ENCODE results near the gene CCR2.

The CCR2 gene

DNA sequence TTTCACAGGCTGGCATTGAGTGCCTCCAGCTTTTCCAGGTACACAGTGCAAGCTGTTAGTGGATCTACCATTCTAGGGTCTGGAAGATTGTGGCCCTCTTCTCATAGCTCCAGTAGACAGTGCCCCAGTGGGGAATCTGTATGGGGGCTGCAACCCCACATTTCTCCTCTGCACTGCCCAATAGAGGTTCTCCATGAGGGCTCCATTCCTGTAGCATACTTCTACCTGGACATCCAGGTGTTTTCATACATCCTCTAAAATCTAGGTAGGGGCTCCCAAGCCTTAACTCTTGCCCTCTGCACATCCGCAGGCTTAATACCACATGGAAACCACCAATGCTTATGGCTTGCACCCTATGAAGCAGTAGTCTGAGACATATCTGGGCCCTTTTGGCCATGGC is 15.1 kb upstream of the CCR2 start:
- peaks cover 7% of the 10 kb centered on the region for H3K4me1 Mint-ChIP-seq (ENCODE audit: low read depth)
- peaks cover 8% of the 10 kb centered on the region for H3K36me3 Mint-ChIP-seq (ENCODE audit: low read depth)
- H3K9me3 Mint-ChIP-seq, result peaks cover 34% of the 10 kb centered on the region
- peaks cover 38% of the 10 kb centered on the region for H3K27me3 Mint-ChIP-seq (ENCODE audit: low read depth)
- H3K4me3 Mint-ChIP-seq, result no peak overlapping the region
- DNase-seq (ENCODE audit: low spot score), result no peak
- H3K27ac Mint-ChIP-seq, result no peak overlapping the region

DNA sequence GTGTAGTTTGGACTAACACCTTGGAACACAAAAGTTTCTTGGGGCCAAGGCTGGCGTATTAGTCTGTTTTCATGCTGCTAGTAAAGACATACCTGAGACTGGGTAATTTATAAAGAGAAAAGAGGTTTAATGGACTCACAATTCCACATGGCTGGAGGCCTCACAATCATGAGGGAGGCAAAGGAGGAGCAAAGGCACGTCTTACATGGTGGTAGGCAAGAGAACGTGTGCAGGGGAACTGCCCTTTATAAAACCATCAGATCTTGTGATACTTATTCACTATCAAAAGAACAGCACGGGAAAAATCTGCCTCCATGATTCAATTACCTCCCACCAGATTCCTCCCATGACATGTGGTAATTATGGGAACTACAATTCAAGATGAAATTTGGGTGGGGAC is 9.4 kb upstream of the CCR2 start:
- Mint-ChIP-seq H3K27me3 (ENCODE audit: low read depth) (peaks cover 42% of the 10 kb centered on the region), H3K9me3 (peaks cover 35% of the 10 kb centered on the region), H3K4me1 (ENCODE audit: low read depth) (peaks cover 15% of the 10 kb centered on the region), H3K27ac (no peak overlapping the region), H3K36me3 (ENCODE audit: low read depth) (peaks cover 19% of the 10 kb centered on the region), H3K4me3 (no peak overlapping the region)
- DNase-seq (ENCODE audit: low spot score), result no peak

GRCh38 chr3:46348823-46349482 is 5.0 kb upstream of the CCR2 start:
- DNase-seq (ENCODE audit: low spot score), result no peak
- H3K4me1 Mint-ChIP-seq (ENCODE audit: low read depth), result peaks cover 56% of the 10 kb centered on the region

GRCh38 chr3:46349484-46350261 is 4.2 kb upstream of the CCR2 start:
- H3K4me3 Mint-ChIP-seq, result peak overlapping the region; percentile 62
- H3K9me3 Mint-ChIP-seq, result peaks cover 25% of the 10 kb centered on the region
- H3K4me1 Mint-ChIP-seq (ENCODE audit: low read depth), result peaks cover 61% of the 10 kb centered on the region
- H3K36me3 Mint-ChIP-seq (ENCODE audit: low read depth), result peaks cover 23% of the 10 kb centered on the region
- H3K27ac Mint-ChIP-seq, result peak overlapping the region; percentile 80
- peaks cover 48% of the 10 kb centered on the region for H3K27me3 Mint-ChIP-seq (ENCODE audit: low read depth)
- DNase-seq (ENCODE audit: low spot score), result no peak

More at GRCh38 chr3:46348823-46349482, 5.0 kb upstream of the CCR2 start:
- Mint-ChIP-seq H3K4me3 (peak overlapping the region; percentile 62), H3K36me3 (ENCODE audit: low read depth) (peaks cover 23% of the 10 kb centered on the region), H3K27me3 (ENCODE audit: low read depth) (peaks cover 48% of the 10 kb centered on the region), H3K9me3 (peaks cover 25% of the 10 kb centered on the region), H3K27ac (peak overlapping the region; percentile 80)

DNA sequence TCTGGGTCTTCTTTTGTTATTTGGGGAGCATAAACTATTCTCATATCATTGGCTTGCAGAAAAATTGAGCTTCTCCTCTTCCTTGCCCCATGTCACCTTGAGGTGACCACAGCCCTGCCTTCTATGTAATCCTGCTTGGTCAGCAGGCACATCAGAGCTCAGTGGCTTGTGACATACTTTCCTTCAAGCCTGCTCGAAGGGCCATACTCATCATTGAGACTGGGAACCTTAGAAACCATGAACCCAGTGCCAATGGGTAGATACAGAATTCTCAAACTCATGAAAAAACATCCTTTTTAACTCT is 3.7 kb upstream of the CCR2 start:
- peaks cover 66% of the 10 kb centered on the region for H3K4me1 Mint-ChIP-seq (ENCODE audit: low read depth)
- peaks cover 50% of the 10 kb centered on the region for H3K27me3 Mint-ChIP-seq (ENCODE audit: low read depth)
- H3K36me3 Mint-ChIP-seq (ENCODE audit: low read depth), result peaks cover 26% of the 10 kb centered on the region

GRCh38 chr3:46351646-46352045 is 2.3 kb upstream of the CCR2 start:
- Mint-ChIP-seq H3K36me3 (ENCODE audit: low read depth) (peaks cover 28% of the 10 kb centered on the region), H3K9me3 (peaks cover 18% of the 10 kb centered on the region), H3K27ac (no peak overlapping the region), H3K4me3 (no peak overlapping the region), H3K4me1 (ENCODE audit: low read depth) (peaks cover 72% of the 10 kb centered on the region), H3K27me3 (ENCODE audit: low read depth) (peaks cover 52% of the 10 kb centered on the region)
- DNase-seq (ENCODE audit: low spot score), result no peak

More for the DNA sequence above, 3.7 kb upstream of the CCR2 start:
- DNase-seq (ENCODE audit: low spot score), result no peak
- H3K9me3 Mint-ChIP-seq, result peaks cover 25% of the 10 kb centered on the region
- peak overlapping the region; percentile 62 for H3K4me3 Mint-ChIP-seq
- H3K27ac Mint-ChIP-seq, result peak overlapping the region; percentile 80

DNA sequence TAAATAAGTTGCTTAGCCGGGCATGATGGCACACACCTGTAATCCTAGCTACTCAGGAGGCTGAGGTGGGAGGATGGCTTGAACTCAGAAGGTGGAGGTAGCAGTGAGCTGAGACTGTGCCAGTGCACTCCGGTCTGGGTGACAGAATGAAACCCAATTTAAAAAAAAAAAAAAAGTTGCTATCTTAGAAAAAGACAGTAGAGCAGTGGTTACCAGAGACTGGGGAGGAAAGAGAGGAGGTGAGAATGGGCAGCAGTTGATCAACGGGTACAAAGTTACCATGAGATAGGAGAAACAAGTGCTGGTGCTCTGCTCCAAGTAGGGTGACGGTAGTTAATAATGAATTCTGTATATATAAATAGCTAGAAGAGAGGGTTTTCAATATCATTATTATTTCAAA is 821 bp upstream of the CCR2 start:
- Mint-ChIP-seq H3K4me3 (peak overlapping the region; percentile 21), H3K27ac (peak overlapping the region; percentile 12), H3K4me1 (ENCODE audit: low read depth) (peaks cover 69% of the 10 kb centered on the region), H3K9me3 (peaks cover 9% of the 10 kb centered on the region), H3K36me3 (ENCODE audit: low read depth) (peaks cover 25% of the 10 kb centered on the region), H3K27me3 (ENCODE audit: low read depth) (peaks cover 66% of the 10 kb centered on the region)
- no peak for DNase-seq (ENCODE audit: low spot score)

GRCh38 chr3:46354478-46354877 is 567 bp downstream of the CCR2 start:
- DNase-seq (ENCODE audit: low spot score), result no peak
- Mint-ChIP-seq H3K36me3 (ENCODE audit: low read depth) (peaks cover 28% of the 10 kb centered on the region), H3K9me3 (no peaks in the 10 kb centered on the region), H3K27me3 (ENCODE audit: low read depth) (peaks cover 73% of the 10 kb centered on the region), H3K4me3 (peak overlapping the region; percentile 75), H3K27ac (peak overlapping the region; percentile 71), H3K4me1 (ENCODE audit: low read depth) (peaks cover 64% of the 10 kb centered on the region)

DNA sequence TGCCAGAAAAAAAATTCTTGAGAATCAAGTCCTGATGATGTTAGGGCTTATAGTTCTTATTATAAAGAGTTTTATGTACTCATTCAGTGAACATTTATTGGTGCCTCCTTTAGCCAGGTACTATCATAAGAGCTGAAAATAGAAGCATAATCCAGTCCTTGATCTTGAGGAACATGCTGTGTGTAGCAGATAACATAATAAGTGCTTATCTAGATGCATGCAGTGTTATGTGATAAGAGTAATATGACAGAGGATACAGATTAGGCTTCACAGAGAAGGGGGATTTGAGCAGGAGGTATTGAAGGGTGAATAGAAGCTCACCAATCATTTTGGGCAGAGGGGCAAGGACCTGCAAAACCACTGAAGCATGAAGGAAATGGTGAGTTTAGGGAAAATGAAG is 1.1 kb downstream of the CCR2 start:
- no peak for DNase-seq (ENCODE audit: low spot score)
- H3K27ac Mint-ChIP-seq, result peak overlapping the region; percentile 14
- peaks cover 28% of the 10 kb centered on the region for H3K36me3 Mint-ChIP-seq (ENCODE audit: low read depth)
- H3K4me1 Mint-ChIP-seq (ENCODE audit: low read depth), result peaks cover 63% of the 10 kb centered on the region
- peaks cover 77% of the 10 kb centered on the region for H3K27me3 Mint-ChIP-seq (ENCODE audit: low read depth)
- H3K9me3 Mint-ChIP-seq, result no peaks in the 10 kb centered on the region
- H3K4me3 Mint-ChIP-seq, result peak overlapping the region; percentile 75

DNA sequence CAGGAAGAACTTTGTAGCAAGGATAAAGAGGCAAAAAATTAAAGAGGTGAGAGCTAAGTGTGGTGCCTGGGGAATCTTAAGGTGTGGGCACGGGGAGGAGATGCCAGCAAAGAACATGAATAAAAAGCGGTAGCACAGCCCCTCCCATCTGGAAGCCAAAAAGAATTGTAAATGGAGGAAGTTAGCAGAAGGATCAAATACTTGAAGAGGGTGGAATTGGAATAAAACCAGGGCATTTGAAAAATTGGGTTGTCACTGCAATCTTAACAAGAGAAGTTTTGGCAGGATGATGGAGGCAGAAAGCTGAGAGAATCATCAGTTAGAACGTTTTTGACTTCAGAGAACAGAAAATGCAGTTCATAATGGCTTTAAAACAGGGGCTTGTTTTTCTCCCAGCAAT is 2.4 kb downstream of the CCR2 start:
- H3K4me3 Mint-ChIP-seq, result peak overlapping the region; percentile 75
- DNase-seq (ENCODE audit: low spot score), result no peak
- H3K27ac Mint-ChIP-seq, result no peak overlapping the region
- H3K36me3 Mint-ChIP-seq (ENCODE audit: low read depth), result peaks cover 30% of the 10 kb centered on the region
- H3K9me3 Mint-ChIP-seq, result no peaks in the 10 kb centered on the region
- H3K27me3 Mint-ChIP-seq (ENCODE audit: low read depth), result peaks cover 76% of the 10 kb centered on the region
- H3K4me1 Mint-ChIP-seq (ENCODE audit: low read depth), result peaks cover 58% of the 10 kb centered on the region

DNA sequence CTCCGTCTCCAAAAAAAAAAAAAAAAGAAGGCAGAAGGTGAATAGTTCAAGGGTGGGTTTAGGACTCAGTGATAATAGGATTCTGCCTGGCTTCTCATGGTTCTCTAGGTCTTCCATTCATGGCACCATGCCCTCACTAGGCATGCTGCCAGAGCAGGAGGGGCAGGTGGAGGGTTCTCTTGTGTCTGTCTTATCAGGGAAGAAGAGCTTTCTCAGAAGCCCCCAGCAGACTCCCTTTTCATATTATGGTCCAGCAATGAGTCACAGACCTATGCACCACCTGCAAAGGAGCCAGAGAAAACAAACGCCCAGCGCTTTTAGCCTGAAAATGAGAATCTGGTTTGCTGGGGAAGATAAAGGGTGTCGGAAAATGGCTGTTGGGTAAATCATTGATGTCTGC is 3.0 kb downstream of the CCR2 start:
- DNase-seq (ENCODE audit: low spot score), result no peak
- peaks cover 26% of the 10 kb centered on the region for H3K36me3 Mint-ChIP-seq (ENCODE audit: low read depth)
- peaks cover 72% of the 10 kb centered on the region for H3K27me3 Mint-ChIP-seq (ENCODE audit: low read depth)
- H3K9me3 Mint-ChIP-seq, result no peaks in the 10 kb centered on the region
- no peak overlapping the region for H3K27ac Mint-ChIP-seq
- peaks cover 53% of the 10 kb centered on the region for H3K4me1 Mint-ChIP-seq (ENCODE audit: low read depth)
- peak overlapping the region; percentile 1 for H3K4me3 Mint-ChIP-seq

GRCh38 chr3:46358466-46358865 is 4.6 kb downstream of the CCR2 start:
- Mint-ChIP-seq H3K27me3 (ENCODE audit: low read depth) (peaks cover 74% of the 10 kb centered on the region), H3K36me3 (ENCODE audit: low read depth) (peaks cover 26% of the 10 kb centered on the region), H3K4me1 (ENCODE audit: low read depth) (peaks cover 42% of the 10 kb centered on the region), H3K9me3 (no peaks in the 10 kb centered on the region), H3K27ac (no peak overlapping the region), H3K4me3 (no peak overlapping the region)
- DNase-seq (ENCODE audit: low spot score), result no peak

DNA sequence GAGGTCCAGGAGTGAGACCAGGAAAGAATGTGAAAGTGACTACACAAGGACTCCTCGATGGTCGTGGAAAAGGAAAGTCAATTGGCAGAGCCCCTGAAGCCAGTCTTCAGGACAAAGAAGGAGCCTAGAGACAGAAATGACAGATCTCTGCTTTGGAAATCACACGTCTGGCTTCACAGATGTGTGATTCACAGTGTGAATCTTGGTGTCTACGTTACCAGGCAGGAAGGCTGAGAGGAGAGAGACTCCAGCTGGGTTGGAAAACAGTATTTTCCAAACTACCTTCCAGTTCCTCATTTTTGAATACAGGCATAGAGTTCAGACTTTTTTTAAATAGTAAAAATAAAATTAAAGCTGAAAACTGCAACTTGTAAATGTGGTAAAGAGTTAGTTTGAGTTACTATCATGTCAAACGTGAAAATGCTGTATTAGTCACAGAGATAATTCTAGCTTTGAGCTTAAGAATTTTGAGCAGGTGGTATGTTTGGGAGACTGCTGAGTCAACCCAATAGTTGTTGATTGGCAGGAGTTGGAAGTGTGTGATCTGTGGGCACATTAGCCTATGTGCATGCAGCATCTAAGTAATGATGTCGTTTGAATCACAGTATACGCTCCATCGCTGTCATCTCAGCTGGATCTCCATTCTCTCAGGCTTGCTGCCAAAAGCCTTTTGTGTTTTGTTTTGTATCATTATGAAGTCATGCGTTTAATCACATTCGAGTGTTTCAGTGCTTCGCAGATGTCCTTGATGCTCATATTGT is 6.0 kb downstream of the CCR2 start:
- Mint-ChIP-seq H3K27ac (no peak overlapping the region), H3K27me3 (ENCODE audit: low read depth) (peaks cover 79% of the 10 kb centered on the region), H3K4me1 (ENCODE audit: low read depth) (peaks cover 35% of the 10 kb centered on the region), H3K4me3 (no peak overlapping the region), H3K36me3 (ENCODE audit: low read depth) (peaks cover 26% of the 10 kb centered on the region), H3K9me3 (no peaks in the 10 kb centered on the region)
- DNase-seq (ENCODE audit: low spot score), result no peak

DNA sequence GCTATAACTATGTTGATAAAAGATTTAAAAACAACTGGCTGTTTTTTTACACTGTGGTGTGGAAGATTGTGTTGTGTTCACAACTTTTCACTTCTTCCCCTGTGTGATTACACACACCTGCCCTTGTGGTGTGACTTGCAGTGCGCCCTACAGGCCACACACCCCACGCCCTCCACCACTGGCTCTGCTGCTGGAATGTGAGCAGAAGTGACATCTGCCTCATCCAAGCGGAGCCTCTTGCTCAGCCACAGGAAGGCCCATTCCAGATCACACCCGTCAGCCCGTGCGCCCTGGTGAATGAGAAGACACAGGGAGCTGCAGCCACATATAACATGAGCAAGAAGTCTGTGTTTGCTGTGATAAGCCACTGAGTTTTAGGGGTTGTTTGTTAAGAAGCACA is 7.0 kb downstream of the CCR2 start:
- Mint-ChIP-seq H3K9me3 (no peaks in the 10 kb centered on the region), H3K4me3 (no peak overlapping the region), H3K36me3 (ENCODE audit: low read depth) (peaks cover 20% of the 10 kb centered on the region), H3K27me3 (ENCODE audit: low read depth) (peaks cover 78% of the 10 kb centered on the region), H3K27ac (no peak overlapping the region), H3K4me1 (ENCODE audit: low read depth) (peaks cover 30% of the 10 kb centered on the region)
- DNase-seq (ENCODE audit: low spot score), result no peak

Data from T-helper 2 cell treated with Interferon-gamma antibody and Interleukin-4, amounts not matched to agents 5 μg/mL and 100 μg/mL, for 36 hours (primary cell).